SH-SY5Y (cell line): ENCODE measurements around the gene MRPL55.

Source experiments
- GATA2 ChIP-seq: IDR thresholded peaks from 2 replicates; pipeline ENCODE4 v1.6.1; 2011; ENCODE audit warnings: mild to moderate bottlenecking, low read depth, low read length
- GATA3 ChIP-seq: IDR thresholded peaks from 2 replicates; pipeline ENCODE4 v1.6.1; 2011; ENCODE audit warnings: low read depth, mild to moderate bottlenecking, low read length, moderate library complexity

GRCh38 chr1:228062085-228062791 is 46.9 kb downstream of the MRPL55 start:
- TF ChIP-seq GATA3 (no peak), GATA2 (no peak)
